Ramos (cell line): Measurements from ENCODE around the gene TMEM178B.
"Not testable (repeated sequence)": the region's sequence is repeated elsewhere in the genome, so short reads cannot be mapped to it uniquely, and the experiment has no call there.

Experiments
- in situ Hi-C: fragments of 300-500 bp; cut with MboI; formaldehyde crosslinking; loops from one replicate; pipeline ENCODE4 v1.14.3; 2022; ENCODE audit warnings: low sequenced_read_pairs; ENCODE audit not compliant: unreplicated experiment

The TMEM178B gene

GRCh38 chr7:141177120-141177519 lies 103.3 kb downstream of the TMEM178B start:
- in situ Hi-C loops, result not testable (repeated sequence)

GRCh38 chr7:141178486-141179135 lies 104.7 kb downstream of the TMEM178B start:
- in situ Hi-C loops, result no loop called here

- in situ Hi-C loops, result no loop called here
Observed at GRCh38 chr7:141181812-141182211, 107.9 kb downstream of the TMEM178B start.

- in situ Hi-C loops, result no loop called here
Observed at GRCh38 chr7:141184532-141185190, 110.8 kb downstream of the TMEM178B start.

- in situ Hi-C loops, result no loop called here
Observed at GRCh38 chr7:141185369-141185967, 111.6 kb downstream of the TMEM178B start.

- in situ Hi-C loops, result no loop called here
Observed at GRCh38 chr7:141189231-141189630, 115.4 kb downstream of the TMEM178B start.

GRCh38 chr7:141190495-141190894 lies 116.6 kb downstream of the TMEM178B start:
- in situ Hi-C loops, result no loop called here

GRCh38 chr7:141191277-141191676 lies 117.4 kb downstream of the TMEM178B start:
- in situ Hi-C loops, result no loop called here

- in situ Hi-C loops, result no loop called here
Observed at GRCh38 chr7:141193066-141193465, 119.2 kb downstream of the TMEM178B start.

- in situ Hi-C loops, result not testable (repeated sequence)
Observed at GRCh38 chr7:141195722-141196121, 121.9 kb downstream of the TMEM178B start.

- in situ Hi-C loops, result no loop called here
Observed at GRCh38 chr7:141198194-141198958, 124.5 kb downstream of the TMEM178B start.

- in situ Hi-C loops, result no loop called here
Observed at GRCh38 chr7:141200191-141201108, 126.6 kb downstream of the TMEM178B start.

- in situ Hi-C loops, result no loop called here
Observed at GRCh38 chr7:141201145-141201885, 127.5 kb downstream of the TMEM178B start.

- in situ Hi-C loops, result no loop called here
Observed at GRCh38 chr7:141202535-141202934, 128.7 kb downstream of the TMEM178B start.

GRCh38 chr7:141203177-141203576 lies 129.3 kb downstream of the TMEM178B start:
- in situ Hi-C loops, result no loop called here

GRCh38 chr7:141203586-141203985 lies 129.7 kb downstream of the TMEM178B start:
- in situ Hi-C loops, result no loop called here

GRCh38 chr7:141207661-141208060 lies 133.8 kb downstream of the TMEM178B start:
- in situ Hi-C loops, result no loop called here

- in situ Hi-C loops, result no loop called here
Observed at GRCh38 chr7:141208539-141208938, 134.7 kb downstream of the TMEM178B start.

- in situ Hi-C loops, result no loop called here
Observed at GRCh38 chr7:141209454-141209853, 135.6 kb downstream of the TMEM178B start.
